ENCODE measurements around the gene ALKBH6. TPM values are rescaled to one million over a fixed set of nuclear protein-coding genes. Genes with fewer than 3 reads are reported as not detected.
"Not testable (repeated sequence)": the region's sequence is repeated elsewhere in the genome, so short reads cannot be mapped to it uniquely, and the experiment has no call there.

ALKBH6 gene
- polyA plus RNA-seq (2014; cell fraction: cytosol; rRNA removed), result 31.8 and 36.6 TPM in 2 replicates
- 65.3 and 129 TPM in 2 replicates for polyA plus RNA-seq (2014; cell fraction: nucleus; rRNA removed)

DNA sequence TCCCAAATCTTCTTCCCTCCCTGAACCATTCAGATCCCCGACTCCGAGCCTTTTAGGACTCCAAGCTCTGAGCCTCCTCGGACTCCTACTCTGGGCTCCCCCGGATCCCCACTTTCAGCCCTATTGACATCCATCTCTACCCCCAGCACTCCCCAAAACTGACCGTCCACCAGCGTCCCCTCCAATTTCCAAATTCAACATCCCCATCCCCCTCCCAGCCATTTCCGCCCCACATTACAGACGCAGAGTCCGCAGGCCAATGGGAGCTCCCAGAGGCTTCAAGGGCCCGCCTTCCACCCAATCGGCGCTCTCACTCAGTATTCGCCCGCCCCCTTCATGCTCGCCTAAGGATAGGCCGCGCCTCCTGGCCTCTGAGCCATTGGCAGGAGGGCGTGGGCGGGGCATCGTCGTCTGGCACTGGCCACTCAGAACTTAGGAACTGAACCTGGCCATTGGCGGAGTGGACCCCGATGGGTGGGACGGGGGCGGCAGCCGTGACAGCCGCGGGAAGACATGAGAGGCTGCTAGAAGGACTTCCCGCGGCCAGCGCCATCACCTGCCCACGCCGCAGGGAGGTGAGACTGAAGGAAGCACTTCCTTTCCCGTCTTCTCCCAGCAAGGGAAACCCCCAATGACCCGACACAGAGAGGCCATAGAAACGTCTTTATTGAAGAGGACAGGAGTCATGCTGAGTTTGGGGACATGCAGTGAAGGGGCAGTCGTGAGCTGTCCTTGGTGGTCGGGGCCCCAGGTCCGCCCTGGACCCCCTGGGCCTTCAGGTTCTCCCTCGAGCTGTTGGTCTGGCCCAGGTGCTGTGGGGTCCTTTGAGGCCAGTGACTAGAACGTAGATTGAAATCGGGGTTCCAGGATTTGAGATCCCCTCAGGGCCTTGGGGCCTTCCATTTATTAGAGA is at the start of gene ALKBH6:
TSS of gene ALKBH6 (minus strand) at position 202 of the 913 bp plus-strand sequence. CDS start 816 bp downstream, outside the sequence.
- peak; percentile 98 for DNase-seq (ENCODE audit: low spot score)

DNA sequence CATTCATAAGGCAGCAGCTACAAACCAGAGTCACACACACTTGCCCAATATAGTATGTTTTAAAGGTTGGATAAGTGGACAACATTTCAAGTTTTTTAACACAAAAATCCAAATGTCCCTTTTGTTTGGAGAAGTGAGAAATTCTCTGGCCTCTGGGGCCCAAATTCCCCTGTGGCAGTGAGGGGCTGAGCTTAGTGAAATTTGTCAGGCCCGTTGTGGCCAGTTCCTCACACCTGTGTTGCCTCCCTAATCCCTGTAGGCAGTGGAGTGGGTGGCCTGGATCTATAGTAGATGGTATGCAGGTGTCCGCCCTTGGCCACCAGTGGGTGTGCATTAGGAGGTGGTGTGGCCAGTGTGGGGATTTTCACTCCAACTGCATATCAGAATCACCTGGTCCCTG is 47.4 kb upstream of the ALKBH6 start:
- no peak for DNase-seq (ENCODE audit: low spot score)

DNA sequence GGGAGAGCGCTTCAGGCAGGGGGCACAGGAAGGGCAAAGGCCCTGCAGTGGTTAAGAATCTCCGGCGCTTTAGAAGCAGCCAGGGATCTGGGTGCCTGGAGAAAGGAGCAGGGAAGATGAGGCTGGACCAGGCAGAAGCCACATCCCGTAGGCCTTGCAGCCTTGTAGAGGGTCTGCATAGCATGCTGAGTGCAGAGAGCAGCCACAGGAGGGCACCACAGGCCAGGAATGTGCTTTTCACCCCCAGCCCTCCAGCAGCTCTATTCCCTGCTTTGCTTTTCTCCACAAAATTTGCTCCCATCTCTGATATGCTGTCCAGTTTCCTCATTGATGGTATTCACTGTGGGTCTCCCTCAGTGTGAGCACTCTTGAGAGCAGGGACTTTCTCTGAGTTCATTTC is 46.4 kb upstream of the ALKBH6 start:
- DNase-seq (ENCODE audit: low spot score), result no peak

DNA sequence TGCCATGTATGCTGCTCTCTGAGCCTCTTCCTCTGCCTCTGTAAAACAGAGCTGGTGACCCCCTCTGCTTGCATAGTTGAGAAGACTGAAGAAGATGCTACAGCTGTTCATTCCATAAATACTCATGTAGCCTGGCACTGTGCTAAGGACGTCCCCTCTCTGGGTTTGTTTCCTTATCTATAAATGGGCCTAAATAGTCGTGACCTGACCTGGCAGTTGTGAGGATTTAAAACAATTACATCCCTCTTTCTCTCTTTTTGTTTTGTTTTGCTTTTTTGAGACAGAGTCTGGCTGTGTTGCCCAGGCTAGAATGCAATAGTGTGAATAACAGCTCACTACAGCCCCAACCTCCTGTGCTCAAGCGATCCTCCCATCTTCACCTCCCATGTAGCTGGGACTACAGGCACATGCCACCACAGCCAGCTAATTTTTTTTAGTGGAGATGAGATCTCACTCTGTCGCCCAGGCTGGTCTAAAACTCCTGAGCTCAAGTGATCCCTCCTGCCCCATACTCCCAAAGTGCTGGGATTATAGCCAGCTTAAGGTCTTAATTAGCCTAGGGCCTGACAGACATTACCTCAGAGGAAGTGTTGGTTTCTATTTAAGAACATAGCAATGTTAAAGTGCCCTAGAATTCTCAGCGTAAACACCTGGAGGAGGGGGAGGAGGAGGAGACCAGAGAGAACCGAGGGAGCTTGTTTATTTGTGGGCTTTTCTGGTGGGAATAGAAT is 45.3 kb upstream of the ALKBH6 start:
- DNase-seq (ENCODE audit: low spot score), result no peak

DNA sequence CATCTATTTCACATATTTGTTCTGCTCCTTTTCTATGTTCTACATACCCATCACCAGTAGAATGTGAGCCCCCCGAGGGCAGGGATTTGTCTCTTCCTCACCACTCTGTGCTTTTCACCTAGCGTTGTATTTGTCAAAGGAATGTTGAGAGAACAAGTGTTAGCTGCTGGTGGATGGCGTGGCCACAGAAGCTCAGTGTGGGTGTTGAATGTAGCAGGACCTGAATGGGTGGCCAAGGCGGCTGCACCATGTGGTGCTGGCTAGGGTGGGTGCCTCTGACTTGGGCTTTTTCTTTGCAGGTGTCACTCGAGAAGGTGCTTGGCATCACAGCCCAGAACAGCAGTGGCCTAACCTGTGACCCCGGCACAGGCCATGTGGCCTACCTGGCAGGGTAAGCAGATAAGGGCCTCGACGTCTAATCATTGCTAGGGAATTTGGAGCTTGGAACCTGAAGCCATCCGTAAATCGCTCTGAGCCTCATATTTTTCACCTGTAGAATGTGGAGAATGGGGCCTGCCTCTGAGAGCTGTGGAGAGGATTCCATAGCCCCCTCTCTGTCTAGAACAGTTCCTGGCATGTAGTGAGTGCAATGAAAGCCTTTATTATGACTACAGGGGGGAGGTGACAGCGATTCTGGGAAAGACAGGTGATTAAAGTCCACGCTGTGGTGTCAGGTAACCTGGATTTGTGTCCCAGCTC is 44.6 kb upstream of the ALKBH6 start:
- no peak for DNase-seq (ENCODE audit: low spot score)

DNA sequence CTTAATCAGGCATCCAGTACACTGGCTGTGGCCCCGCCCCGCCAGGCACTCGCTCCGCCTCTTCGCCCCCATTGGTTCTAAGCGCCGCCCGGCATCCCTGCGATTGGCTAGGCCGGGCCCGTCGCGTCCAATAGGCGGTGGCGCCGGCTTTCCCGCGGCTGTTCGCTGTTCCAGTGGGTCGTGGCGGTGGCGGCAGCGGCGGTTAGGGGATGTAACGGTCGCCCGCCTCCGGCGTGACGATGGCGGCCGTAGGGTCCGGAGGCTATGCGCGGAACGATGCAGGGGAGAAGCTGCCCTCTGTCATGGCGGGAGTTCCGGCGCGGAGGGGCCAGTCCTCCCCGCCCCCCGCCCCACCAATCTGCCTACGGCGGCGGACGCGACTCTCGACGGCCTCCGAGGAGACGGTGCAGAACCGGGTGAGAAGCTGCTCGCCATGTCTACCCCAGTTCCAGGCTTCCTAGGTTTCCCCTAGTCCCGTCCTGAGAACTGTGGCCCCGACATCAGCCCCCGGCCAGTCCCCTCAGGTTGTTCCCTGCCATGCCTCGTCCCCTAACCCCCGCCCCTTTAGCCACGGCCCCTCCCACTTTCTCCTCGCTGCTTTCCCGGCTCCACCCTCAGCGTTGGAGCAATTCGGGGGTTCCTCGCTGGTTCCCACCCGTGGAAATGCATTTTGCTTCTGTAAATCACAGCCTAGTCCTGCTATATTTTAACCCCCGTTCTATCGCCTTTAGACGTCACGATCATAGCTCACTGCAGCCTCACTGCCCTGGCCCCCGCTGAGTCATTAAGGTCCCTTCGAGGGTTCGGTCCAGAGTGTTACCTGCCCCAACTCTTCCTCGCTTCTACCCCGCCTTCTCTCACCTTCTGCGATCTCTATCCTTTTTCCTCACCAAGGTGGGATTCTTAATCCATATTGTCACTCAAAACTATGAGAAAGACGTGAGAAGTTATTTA is 41.0 kb upstream of the ALKBH6 start, which contains the start of gene WDR62:
TSS of gene WDR62 (plus strand) at position 165 of the 954 bp plus-strand sequence. CDS start at position 240, 75 bp downstream.
- DNase-seq (ENCODE audit: low spot score), result peak; percentile 93

DNA sequence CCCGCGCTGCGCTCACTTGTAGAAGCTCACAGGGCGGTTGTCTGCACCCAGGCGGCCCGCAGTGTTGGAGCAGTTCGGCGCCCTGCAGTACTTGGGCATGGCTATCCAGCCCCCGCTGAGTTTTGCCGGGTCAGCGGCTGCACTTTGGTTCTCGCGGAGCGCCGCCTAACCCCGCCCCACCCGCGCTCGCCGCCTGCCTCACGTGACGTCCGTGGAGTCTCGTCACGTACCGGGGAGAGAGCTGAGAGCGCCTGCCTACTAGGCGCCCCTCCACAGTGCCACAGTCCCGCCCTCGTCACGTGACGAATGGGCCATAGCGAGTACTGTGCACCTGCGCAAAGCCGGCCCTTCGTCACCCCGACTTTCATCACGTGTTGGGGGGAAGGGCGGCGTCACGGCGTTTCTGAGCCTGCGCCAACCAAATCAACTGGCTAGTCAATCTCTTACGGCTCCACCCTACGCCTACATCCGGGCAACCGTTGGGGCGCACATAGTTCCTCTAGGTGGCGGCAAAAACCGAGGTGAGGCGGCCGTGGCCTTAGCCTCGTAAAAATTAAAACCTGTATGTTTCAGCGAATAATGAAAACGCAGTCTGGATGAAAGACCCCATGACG is 40.2 kb upstream of the ALKBH6 start, which contains the start of gene THAP8:
TSS of gene THAP8 (minus strand) at position 167 of the 614 bp plus-strand sequence. CDS start at position 99, 68 bp downstream.
- peak; percentile 98 for DNase-seq (ENCODE audit: low spot score)

DNA sequence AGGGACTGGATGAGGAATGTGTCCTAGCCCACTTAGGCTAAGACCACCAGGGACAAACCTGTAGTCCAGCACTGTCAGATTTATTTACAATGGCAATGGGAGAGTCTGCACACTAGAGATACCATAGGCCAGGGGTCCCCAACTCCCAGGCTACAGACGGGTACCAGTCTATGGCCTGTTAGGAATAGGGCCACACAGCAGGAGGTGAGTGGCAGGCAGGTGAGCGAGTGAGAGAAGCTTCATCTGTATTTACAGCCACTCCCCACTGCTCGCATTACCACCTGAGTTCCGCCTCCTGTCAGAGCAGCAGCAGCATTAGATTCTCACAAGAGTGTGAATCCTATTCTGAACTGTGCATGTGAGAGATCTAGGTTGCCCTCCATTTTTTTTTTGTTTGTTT is 37.6 kb upstream of the ALKBH6 start:
- no peak for DNase-seq (ENCODE audit: low spot score)

DNA sequence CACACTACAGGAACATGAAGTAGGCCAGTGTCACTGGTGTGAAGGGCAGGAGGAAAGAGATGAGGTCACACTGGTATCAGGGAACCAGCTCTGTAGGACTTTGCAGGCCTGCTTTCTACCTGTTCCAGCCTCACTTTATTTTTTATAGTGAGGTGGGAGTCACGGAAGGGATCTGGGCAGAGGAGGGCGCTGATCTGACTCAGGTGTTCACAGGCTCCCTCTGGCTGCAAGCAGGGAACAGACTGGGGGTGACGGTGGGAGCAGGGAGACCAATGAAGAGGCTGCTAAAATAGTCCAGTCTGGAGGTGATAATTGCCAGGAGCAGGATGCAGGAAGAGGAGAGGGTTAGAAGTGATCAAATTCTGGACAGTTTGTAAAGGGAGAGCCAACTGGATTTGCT is 37.2 kb upstream of the ALKBH6 start:
- DNase-seq (ENCODE audit: low spot score), result no peak

DNA sequence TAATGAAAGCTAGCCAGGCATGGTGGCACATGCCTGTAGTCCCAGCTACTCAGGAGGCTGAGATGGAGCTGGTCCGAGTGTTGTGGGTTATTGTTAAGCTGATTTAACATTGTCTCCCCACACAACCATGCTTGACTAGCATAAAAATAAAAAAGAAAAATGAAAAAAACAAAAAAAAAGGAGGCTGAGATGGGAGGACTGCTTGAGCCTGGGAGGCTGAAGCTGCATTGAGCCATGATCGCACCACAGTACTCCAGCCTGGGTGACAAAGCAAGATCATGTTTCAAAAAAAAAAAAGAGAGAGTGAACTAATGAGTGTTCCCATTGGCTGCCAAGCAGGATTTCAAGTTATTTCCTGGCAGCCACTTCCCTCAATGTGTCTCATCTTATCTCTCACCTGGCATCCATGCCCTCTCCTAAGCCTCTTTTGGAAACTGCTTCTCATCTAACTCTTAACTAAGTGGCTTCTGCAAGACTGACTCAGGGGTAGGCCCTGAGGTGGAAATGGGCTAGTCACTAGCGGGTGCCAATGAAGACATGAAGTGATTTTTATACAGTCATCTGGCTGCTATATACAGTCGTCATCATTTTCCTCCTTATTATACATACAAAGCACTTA is 35.2 kb upstream of the ALKBH6 start:
- no peak for DNase-seq (ENCODE audit: low spot score)

DNA sequence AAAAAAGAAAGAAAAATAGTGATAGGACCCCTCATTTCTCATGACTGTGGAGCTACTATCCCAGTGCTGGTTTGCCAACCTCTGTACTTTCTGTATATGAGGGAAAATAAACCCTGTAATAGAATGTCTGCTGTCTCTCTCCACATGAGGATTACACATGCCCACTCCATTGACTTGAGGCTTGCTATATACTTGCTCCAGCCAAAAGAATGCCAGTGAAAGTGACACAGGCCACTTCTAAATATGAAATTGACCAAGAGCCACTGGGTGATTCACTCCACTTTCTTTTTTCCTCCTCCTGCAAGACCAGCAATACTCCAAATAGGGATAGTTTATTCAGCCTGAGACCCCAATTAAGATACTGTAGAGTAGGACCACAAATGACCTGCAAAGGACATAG is 33.8 kb upstream of the ALKBH6 start:
- DNase-seq (ENCODE audit: low spot score), result no peak

DNA sequence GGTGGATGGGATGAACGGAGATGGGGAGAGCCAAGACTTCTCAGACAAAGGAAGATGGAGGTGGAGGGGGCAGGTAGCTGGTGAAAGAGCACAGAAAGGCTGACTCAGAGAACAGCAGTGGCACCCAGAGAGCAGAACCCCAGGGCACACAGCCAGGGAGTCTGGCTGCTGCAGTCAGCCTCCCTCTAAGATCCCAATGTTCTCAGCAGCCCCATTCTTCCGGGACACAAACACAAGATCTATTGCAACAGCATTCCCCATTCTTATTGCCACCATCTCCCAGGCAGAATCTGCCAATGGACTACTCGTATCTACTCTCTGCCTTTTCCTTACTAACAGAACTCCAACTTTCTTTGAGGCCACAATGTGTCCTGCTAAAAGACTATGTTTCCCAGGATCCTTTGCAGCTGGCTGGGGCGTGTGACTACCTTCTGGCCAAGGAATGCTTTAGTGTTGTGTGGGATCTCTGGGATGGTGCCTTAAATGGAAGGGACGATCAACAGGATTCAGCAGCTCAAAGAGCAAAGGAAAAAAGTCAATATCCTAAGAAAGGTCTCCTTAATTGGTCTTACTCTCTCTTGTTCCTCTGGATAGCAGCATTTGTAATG is 32.5 kb upstream of the ALKBH6 start:
- no peak for DNase-seq (ENCODE audit: low spot score)

DNA sequence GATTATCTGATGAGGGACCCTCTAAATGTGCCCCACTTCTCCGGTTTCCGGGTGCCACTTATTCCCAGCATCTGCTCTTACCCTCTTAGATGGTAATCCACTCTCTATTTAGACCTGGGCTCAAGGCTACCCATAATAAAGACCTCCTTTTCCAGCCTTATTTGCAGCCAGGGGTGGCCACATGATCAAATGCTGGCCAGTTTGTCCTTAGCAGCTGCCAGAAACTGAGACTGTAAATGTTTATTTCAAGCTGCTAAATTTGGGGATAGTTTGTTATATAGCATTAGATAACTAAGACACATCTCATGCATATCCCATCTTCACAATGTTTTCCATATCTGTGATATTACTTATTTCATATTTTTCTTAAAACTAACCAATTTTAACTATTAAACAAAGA is 29.9 kb upstream of the ALKBH6 start:
- no peak for DNase-seq (ENCODE audit: low spot score)

DNA sequence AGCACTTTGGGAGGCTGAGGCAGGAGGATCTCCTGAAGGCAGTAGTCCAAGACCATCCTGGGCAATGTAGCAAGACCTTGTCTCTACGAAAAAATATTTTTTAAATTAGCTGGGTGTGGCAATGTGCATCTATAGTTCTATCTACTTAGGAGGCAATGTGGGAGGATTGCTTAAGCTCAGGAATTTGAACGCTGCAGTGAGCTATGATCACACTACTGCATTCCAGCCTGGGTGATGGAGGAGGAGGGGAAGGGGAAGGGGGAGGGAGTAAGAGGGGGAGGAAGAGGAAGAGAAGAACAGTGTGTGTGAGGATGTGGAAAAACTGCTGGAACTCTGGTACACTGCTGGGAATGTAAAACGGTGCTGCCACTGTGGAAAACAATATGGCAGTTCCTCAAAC is 27.8 kb upstream of the ALKBH6 start:
- no peak for DNase-seq (ENCODE audit: low spot score)

DNA sequence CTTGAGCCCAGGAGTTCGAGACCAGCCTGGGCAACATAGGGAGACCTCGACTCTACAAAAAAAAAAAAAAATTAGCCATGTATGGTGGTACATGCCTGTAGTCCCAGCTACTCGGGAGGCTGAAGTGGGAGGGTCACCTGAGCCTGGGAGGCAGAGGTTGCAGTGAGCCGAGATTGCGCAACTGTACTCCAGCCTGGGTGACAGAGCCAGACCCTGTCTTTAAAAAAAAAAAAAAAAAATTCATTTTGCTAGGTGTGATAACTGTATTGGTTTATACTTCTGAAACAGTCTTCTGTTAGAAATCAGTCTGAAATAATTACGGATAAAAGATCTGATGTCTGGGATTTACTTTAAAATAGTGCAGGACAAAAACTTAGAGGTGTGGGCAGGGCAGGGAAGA is 27.1 kb upstream of the ALKBH6 start:
- DNase-seq (ENCODE audit: low spot score), result not testable (repeated sequence)

DNA sequence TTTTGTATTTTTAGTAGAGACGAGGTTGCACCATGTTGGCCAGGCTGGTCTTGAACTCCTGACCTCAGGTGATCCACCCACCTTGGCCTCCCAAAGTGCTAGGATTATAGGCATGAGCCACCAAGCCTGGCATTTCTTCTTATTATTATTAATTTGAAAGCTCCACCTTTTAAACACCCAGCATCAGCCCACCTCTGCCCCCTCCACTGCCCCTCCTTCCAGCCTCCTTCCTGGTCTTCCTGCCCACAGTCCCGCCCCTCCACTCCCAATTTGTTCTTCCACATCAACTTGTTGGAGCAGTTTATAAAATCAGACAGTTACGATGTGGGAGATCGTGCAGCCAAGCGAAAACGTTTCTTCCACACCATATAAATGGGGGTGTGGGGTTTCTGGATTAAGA is 26.5 kb upstream of the ALKBH6 start:
- no peak for DNase-seq (ENCODE audit: low spot score)

DNA sequence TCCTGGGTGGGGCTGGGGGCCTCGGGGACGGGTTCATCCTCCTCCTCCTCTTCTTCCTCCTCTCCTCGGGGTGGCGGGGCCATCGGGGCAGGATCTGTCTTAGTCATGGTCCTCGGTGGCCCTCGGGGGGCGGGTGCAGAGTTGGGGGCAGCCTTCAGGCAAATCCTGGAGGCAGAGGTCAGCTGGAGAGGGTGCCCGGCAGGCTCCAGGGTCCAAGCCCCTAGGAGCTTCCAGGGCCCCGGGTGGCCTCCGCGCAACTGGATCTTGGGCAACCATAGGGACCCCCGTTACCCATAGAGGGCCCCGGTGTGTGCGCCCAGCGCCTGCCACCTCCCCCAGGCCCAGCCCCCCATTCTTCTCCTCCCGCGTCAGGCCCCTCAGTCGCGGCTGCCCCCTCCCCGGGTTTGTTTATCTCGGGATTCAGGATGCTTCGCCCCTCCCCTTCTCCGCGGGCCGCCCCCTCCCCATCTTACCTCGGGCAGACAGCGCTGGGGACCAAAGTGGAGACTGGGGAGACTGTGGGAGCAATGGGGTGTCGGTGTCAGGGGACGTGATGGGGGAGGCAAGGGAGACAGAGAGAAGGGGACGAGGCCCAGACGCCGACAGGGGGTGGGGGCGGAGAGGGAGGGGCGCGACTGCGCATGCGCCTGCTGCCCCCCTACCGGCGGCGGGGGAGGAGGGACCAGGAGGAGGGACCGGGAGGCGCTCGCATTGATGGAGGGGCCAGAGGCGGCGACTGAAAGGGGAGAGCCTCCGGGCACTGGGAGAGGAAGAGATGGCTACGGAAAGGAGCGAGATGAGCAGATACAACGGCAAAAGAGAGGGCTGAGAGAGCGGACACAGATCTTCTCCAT is 18.5 kb upstream of the ALKBH6 start, which contains the start of gene CLIP3:
TSS of gene CLIP3 (minus strand) at position 623 of the 854 bp plus-strand sequence. CDS start at position 107, 516 bp downstream.
- peak; percentile 80 for DNase-seq (ENCODE audit: low spot score)

DNA sequence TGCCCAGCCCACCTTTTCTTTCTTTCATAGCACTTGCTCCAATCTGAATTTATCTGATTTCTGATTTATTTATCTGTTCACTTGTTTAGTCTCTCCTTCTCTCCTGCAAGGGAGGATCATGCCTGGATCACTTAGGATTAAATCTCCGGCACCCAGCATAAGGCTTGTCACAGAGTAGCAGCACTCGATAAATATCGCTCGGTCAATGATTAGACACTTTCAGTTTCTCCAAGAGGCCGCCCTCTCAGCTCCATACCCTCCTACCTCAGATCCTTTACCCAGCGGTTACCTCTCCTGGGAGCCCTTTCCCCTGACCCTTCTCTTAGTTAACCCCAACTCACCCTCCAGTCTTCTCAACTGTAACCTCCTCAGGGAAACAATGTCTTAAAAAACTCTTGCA is 17.3 kb upstream of the ALKBH6 start:
- DNase-seq (ENCODE audit: low spot score), result no peak

All from SK-N-DZ (cell line).